ENCODE measurements around the gene CLEC4F.

CLEC4F gene

GRCh38 chr2:70797506-70797905, 22.9 kb downstream of the CLEC4F start:
- no peak for FAIRE-seq

GRCh38 chr2:70796262-70796661, 24.1 kb downstream of the CLEC4F start:
- FAIRE-seq (no peak), DNase-seq (ENCODE audit: insufficient read length) (no peak)
- TF ChIP-seq POLR2A (IDR thresholded peaks at IDR 0.05; ENCODE audit: low read depth, low read length) (no peak), POLR2AphosphoS5 (IDR thresholded peaks at IDR 0.05; ENCODE audit: low read depth, low read length) (no peak), TAF1 (IDR thresholded peaks at IDR 0.05; ENCODE audit: borderline replicate concordance, low read depth, low read length) (no peak)

More at GRCh38 chr2:70797506-70797905, 22.9 kb downstream of the CLEC4F start:
- no peak for DNase-seq (ENCODE audit: insufficient read length)
- no peak for TF ChIP-seq POLR2A (IDR thresholded peaks at IDR 0.05; ENCODE audit: low read depth, low read length)
- TF ChIP-seq TAF1 (IDR thresholded peaks at IDR 0.05; ENCODE audit: borderline replicate concordance, low read depth, low read length), result no peak
- no peak for TF ChIP-seq POLR2AphosphoS5 (IDR thresholded peaks at IDR 0.05; ENCODE audit: low read depth, low read length)

- FAIRE-seq, result no peak
- no peak for TF ChIP-seq TAF1 (IDR thresholded peaks at IDR 0.05; ENCODE audit: borderline replicate concordance, low read depth, low read length)
- TF ChIP-seq POLR2AphosphoS5 (IDR thresholded peaks at IDR 0.05; ENCODE audit: low read depth, low read length), result no peak
- TF ChIP-seq POLR2A (IDR thresholded peaks at IDR 0.05; ENCODE audit: low read depth, low read length), result no peak
- no peak for DNase-seq (ENCODE audit: insufficient read length)
Measured at GRCh38 chr2:70795164-70795995, 25.0 kb downstream of the CLEC4F start.

- no peak for DNase-seq (ENCODE audit: insufficient read length)
- TF ChIP-seq POLR2A (IDR thresholded peaks at IDR 0.05; ENCODE audit: low read depth, low read length) (no peak), TAF1 (IDR thresholded peaks at IDR 0.05; ENCODE audit: borderline replicate concordance, low read depth, low read length) (no peak)
- no peak for FAIRE-seq
Measured at GRCh38 chr2:70793450-70793849, 26.9 kb downstream of the CLEC4F start.

DNA sequence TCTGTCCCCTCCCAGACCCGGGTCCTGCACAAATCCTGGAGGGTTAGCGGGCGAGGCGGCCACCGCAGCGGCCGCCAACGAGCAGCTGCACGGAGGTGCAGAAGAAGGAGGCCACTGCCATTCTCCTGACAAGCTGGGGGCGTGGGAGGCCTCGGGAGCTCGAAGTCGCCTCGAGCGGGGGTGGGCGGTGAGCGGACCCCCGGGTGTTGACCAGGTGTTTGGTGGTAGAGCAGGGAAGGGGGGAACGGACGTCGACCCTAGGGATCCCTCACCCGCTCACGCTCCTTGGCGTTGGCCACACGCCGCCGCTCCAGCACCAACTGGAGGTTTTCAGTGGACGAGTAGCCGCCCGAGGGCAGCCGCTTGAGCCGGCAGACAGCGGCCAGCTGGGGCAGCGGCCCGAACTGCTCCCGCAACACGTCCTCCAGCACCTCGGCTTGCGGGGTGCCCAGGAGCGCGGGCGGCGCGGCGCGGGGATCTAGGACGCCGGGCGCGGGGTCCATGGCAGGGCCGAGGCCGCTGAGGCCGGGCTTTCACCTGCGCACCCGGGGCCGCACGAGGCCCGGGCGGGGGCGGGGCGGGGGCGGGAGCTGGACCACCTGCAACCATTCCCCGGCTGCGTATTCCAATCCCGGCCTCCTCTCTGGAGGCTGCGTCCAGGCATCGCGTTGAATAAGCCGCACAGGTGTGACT, 30.1 kb downstream of the CLEC4F start, which contains the start of gene FIGLA:
Gene FIGLA (minus strand): TSS at position 508 of the 693 bp plus-strand sequence. CDS start 5 bp downstream, at position 503.
- TF ChIP-seq POLR2A (IDR thresholded peaks at IDR 0.05; ENCODE audit: low read depth, low read length) (no peak), POLR2AphosphoS5 (IDR thresholded peaks at IDR 0.05; ENCODE audit: low read depth, low read length) (no peak), TAF1 (IDR thresholded peaks at IDR 0.05; ENCODE audit: borderline replicate concordance, low read depth, low read length) (no peak)
- DNase-seq (ENCODE audit: insufficient read length), result no peak
- FAIRE-seq, result no peak

- TF ChIP-seq TAF1 (IDR thresholded peaks at IDR 0.05; ENCODE audit: borderline replicate concordance, low read depth, low read length), result no peak
- no peak for TF ChIP-seq POLR2AphosphoS5 (IDR thresholded peaks at IDR 0.05; ENCODE audit: low read depth, low read length)
- no peak for TF ChIP-seq POLR2A (IDR thresholded peaks at IDR 0.05; ENCODE audit: low read depth, low read length)
- peak; percentile 32 for DNase-seq (ENCODE audit: insufficient read length)
- FAIRE-seq, result no peak
Measured at GRCh38 chr2:70789304-70790135, 30.9 kb downstream of the CLEC4F start.

DNA sequence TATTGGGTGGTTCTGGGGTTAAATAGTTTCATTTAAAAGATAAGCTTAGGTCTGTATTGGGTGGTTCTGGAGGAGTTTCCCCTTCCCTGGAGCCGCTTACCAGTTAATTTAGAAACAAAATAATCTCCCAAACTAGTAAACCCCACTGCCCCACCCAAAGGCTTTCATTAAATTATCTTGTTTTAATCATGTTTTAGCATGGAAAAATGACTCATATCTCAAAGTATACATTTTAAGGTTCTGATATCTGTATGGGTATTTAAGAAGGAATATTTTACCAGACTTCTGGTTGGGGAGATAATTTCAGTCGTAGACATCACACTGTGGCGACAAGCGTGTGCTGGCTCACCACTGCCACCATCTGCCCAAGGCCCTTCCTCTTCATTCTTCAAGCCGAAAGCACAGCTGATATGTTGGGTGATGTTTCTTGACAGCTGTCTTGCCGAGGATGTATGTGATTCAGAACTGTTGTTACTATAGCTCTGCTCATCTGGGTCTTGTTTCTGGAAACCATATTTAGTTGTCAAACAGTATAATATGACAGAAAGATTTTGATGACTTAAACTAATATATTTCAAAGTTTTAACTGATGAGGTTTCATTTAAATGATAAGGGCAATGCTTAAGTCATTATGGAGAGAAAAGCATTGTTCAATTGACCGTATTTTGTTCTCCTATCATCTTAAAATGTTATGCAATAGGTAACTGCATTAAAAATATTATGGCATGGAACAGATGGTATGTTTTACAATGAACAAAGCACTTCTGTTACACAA, 35.1 kb downstream of the CLEC4F start:
- FAIRE-seq (no peak), DNase-seq (ENCODE audit: insufficient read length) (no peak)
- no peak for TF ChIP-seq POLR2A (IDR thresholded peaks at IDR 0.05; ENCODE audit: low read depth, low read length)
- no peak for TF ChIP-seq POLR2AphosphoS5 (IDR thresholded peaks at IDR 0.05; ENCODE audit: low read depth, low read length)
- no peak for TF ChIP-seq TAF1 (IDR thresholded peaks at IDR 0.05; ENCODE audit: borderline replicate concordance, low read depth, low read length)

GRCh38 chr2:70784320-70784719, 36.1 kb downstream of the CLEC4F start:
- TF ChIP-seq TAF1 (IDR thresholded peaks at IDR 0.05; ENCODE audit: borderline replicate concordance, low read depth, low read length) (no peak), POLR2AphosphoS5 (IDR thresholded peaks at IDR 0.05; ENCODE audit: low read depth, low read length) (no peak), POLR2A (IDR thresholded peaks at IDR 0.05; ENCODE audit: low read depth, low read length) (no peak)
- DNase-seq (ENCODE audit: insufficient read length) (no peak), FAIRE-seq (no peak)

- TF ChIP-seq POLR2AphosphoS5 (IDR thresholded peaks at IDR 0.05; ENCODE audit: low read depth, low read length), result no peak
- no peak for TF ChIP-seq POLR2A (IDR thresholded peaks at IDR 0.05; ENCODE audit: low read depth, low read length)
- TF ChIP-seq TAF1 (IDR thresholded peaks at IDR 0.05; ENCODE audit: borderline replicate concordance, low read depth, low read length), result no peak
- FAIRE-seq (no peak), DNase-seq (ENCODE audit: insufficient read length) (no peak)
Measured at GRCh38 chr2:70779911-70780545, 40.4 kb downstream of the CLEC4F start.

DNA sequence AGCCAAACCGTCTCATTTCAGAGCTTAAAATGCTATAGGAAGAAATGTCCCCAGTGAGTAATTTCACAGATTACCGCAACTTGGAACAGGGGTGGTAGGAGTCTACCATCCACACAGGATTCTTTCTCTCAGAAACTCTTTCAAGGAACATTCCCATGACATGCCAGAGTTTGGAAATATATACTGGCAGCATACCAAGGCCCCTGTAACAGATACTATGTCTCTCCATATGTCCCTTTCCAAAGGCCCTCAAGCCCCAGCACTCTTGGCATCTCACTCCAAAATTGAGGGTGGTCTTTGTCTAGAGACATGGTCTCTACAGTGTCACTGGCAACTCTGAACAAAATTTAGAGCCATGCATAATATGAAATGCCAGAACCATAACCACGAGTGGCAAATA, 40.9 kb downstream of the CLEC4F start:
- FAIRE-seq, result no peak
- TF ChIP-seq TAF1 (IDR thresholded peaks at IDR 0.05; ENCODE audit: borderline replicate concordance, low read depth, low read length) (no peak), POLR2A (IDR thresholded peaks at IDR 0.05; ENCODE audit: low read depth, low read length) (no peak), POLR2AphosphoS5 (IDR thresholded peaks at IDR 0.05; ENCODE audit: low read depth, low read length) (no peak)
- no peak for DNase-seq (ENCODE audit: insufficient read length)

Data from GM12892 (cell line).